Activated CD8-positive, alpha-beta memory T cell treated with anti-CD3 and anti-CD28 coated beads for 4 hours (primary cell): ENCODE results near the gene HNRNPH1.

ENCODE experiments used
- DNase-seq, 2 donors: peaks; one replicate each; pipeline ENCODE4 v3.0.0-alpha.2; 2020; ENCODE audit warnings: low read depth in 2 of 2

HNRNPH1 gene

DNA sequence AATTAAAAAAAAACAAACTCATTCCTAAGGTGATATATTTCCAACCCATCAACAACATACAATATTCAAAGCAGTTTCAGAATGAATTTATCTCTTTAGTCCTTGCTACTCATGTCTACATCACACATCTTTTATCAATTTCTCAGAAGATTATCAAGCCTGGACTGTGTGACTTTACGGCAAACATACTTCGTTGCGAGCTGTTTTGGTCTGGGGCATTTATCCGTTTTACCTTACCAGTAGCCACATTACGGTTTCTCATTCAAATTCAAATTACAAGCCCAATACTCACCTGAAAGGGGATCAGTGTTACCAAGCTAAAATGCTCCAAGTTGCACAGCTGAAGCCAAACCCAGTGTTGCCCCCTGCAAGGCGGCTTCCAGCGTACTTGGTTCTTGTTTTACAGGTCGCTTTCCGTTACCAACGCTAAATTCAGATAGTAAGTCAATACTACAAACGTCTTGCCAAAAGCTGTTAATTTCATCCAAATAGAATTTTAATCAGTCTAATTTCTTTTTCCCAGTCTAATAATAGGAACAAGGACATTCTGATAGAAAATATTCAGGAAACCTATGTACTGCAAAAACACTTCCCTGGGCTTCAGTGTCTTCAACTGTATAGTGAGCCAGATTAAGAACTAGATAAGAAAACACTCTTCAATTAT is 1.8 kb downstream of the HNRNPH1 start:
- DNase-seq, result no peak

DNA sequence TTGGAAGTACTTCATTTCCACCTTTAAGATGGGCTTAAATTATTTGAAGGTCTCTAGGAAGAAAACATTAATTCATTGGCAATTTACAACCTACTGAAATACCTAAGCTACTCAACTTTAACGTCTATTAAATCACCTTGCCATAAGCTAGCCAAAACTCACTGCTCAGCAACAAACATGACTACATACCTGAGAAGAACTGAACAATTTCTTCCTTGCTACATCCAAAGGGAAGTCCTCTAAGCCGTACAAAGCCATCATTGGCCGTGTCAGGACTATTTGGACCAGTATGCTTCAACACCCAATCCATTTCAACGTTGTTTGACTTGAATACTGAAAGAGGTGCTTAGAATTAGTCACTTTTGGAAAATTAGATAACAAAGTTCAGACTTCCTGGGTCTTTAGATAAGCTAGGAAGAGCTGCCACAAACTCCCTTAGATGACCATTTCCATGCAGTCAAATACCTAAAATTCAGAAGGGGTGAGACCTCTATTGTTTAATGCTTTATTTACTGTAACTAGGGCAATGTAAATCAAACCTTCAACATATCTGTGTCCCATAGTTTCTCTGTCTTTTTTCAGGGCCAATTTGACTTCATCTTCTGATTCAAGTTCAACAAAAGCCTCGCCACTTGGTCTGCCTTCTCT is 2.6 kb downstream of the HNRNPH1 start:
- no peak for DNase-seq

DNA sequence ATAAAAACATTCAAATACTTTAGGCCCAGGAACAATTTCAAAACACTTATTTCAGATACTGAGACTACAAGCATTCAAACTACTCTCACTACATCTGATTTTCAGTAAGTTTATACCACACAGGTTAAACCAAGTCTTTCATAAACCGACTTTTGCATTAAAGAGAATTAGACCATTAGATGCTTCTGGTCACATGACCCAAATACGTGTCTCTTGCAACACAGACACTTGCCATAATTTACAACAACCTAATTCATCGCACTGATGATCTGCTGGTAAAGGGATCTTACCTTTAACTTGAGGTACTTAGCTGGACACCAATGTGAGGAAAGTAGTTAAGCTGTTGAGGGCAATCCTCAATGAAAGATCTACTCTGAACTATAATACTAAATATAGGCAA is 3.2 kb downstream of the HNRNPH1 start:
- DNase-seq, result no peak

DNA sequence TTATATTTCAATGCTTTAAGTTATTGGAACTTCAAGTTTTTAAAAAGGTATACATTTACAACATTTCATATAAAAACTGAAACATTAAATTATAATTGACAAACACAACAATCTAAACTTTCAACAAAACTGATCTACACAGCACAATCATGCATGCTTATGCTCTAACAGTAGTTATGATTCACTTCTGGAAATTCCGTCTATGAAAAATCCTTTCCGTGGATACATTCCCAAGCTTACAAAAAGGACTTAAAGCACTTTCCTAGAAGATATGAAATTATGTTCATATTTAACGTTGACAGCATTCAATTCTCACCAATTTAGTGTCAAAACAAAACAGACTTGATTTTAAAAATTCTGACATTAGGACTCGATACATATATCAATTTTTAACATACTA is 3.7 kb downstream of the HNRNPH1 start:
- DNase-seq, result no peak

DNA sequence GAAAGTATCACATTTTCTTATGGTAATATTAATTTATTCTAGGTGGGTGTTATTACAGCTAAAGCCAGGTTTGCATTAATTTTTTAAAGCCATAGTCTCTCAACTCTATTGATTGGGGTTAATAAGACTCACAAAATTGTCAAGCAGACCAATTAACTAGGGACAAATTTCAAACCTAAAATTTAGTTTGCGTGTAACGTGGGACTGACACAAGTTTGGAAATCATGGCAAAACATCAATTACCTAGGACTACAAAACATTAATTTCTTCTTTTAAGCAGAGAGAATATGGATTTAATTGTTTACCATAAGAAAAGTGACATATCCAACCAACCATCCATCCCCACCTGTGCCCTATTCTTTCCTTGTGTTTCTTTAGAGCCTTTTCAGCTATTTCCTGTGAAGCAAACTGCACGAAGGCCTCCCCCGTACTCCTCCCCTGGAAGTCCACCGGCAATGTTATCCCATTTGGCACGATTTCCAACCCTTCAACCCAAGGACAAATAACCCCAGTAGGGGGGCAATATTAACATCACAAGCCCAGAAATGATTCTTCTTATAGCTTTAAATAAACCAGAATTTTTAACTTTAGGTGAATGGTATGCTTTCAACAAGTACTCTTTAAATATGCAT is 4.4 kb downstream of the HNRNPH1 start:
- DNase-seq, result no peak

DNA sequence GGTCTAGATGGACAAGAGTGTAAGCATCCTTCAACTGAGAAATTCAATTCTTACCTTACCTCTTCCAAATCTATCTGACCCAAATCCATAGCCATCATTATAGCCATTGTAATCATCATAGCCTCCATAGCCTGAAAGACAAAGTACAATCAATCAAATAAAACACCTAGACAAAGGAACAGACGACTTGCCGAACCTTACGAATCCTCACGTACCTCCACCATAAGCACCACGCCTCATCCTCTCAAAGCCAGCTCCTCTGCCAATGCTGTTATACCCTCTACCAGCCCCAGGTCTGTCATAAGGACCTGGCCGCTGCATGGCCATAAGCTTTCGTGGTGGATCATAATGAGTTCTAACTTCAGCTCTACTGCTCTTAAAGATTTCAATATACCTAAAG is 5.5 kb downstream of the HNRNPH1 start:
- DNase-seq, result no peak

DNA sequence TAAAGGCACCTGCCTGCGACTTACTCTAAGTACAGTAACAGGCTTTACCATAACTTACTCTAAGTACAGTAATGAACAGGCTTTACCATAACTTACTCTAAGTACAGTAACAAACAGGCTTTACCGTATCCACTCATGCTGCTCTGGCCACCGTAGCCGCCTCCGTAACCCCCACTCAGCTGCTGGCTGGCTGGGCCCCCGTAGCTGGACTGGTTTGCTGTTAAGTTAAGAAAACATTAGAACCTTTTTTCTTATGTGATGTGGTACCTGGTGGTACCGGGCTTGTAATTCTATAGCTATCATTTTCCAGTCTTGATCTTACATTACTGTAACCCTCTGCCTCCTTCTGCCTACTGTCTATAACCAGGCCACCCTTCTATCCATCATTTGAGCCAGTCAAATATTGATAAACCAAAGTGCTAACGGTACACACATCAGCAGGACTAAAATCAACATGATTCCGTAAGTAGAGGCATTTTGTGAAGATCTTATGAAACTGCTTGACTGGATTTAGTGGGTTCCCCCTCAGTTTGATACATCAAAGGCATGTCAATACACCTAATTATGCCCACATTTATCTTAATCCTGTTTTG is 7.4 kb downstream of the HNRNPH1 start:
- no peak for DNase-seq

DNA sequence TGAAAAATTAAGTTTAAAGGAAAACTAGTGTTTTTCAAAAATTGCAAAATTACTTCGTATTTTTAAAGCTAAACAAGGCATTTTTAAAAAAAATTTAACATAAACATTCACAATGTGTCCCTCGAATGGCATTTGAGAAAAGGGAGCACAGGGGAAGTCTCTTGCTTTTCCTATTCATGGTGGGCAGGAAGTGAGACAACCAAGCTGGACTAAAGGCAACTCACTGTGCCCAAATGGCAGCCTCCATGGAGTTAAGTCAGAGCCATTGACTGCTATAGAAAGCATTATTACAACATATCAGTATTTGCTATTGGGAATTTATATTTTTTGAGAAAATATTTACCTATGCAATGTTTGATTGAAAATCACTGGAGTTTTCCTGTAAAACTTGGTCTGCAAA is 8.3 kb downstream of the HNRNPH1 start:
- DNase-seq, result no peak

DNA sequence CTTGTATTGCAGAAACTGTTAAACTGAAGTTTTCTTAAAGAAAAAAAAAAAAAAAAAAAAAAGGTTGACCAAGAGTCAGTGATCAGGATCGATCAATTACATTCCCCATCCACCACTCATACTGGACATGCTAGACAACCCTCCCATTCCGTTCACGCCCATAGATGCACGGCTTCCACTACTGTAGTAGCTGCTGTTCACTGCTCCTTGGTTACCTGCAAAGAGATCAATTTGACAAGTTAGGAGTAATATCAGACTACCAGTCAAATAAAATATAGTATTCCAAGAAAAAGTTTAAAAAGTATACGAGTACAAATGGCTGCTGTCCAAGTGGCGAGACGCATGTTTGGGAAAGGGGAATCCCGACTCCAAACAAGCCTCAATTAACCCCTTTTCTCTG is 8.7 kb downstream of the HNRNPH1 start:
- no peak for DNase-seq

DNA sequence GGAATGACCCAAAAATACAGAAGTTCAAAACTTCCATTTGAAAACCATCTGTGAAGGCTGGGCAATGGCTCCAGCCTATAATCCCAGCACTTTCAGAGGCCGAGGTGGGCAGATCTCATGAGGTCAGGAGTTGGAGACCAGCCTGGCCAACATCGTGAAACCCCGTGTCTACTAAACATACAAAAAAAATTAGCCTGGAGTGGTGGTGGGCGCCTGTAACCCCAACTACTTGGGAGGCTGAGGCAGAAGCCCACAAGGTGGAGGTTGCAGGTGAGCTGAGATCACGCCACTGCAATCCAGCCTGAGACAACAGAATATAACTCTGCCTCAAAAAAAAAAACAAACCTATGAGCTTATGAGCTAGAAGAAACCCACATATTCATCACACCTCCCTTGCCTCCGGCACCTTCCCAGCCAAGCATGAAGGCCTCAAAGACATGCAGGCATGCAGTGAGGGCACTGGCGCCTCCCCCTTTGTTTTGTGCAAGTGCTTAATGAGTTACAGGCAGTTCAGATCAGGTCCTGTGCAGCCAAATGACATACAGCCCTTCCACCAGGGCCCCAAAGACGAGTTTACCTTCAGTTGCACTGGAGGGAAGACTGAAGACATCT is 9.9 kb downstream of the HNRNPH1 start:
- no peak for DNase-seq

DNA sequence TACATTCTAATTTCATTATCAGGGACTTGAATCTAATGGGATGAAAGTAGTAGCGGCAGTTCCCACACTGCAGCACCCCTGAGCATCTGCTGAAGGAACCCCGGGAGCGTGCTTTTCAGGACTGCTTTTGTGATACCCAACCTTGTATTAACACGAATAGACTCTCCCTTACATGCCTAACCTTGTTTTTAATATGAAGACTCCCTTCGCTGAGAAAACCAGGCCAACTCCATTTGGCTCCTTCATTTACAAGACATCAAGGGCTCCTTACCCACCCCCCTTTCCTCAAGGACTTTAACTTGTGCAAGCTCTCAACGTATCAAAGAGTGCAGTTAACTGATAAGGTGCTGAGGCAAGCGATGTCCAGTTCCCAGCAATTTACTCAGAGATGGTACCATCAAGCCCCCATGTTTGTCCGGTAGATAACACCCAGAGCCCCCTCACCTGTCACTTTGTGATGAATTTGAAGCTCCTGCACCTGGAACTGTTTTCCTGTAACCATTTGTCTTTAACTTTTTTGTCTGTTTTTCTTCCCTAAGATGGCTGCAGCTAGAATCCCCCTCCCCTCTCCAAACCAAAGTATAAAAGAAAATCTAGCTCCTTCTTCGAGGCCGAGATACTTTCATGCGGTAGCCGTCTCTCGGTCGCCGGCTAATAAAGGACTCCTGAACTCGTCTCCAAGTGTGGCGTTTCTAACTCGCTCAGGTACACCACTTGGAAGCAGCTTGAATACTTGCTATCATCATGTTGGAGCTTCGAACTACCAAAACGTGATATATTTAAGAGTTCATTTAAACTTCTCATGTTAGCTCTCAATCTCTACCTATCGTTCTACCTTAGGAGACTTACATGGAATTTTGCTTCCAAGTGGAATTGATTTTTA is 10.7 kb downstream of the HNRNPH1 start:
- DNase-seq, result no peak

DNA sequence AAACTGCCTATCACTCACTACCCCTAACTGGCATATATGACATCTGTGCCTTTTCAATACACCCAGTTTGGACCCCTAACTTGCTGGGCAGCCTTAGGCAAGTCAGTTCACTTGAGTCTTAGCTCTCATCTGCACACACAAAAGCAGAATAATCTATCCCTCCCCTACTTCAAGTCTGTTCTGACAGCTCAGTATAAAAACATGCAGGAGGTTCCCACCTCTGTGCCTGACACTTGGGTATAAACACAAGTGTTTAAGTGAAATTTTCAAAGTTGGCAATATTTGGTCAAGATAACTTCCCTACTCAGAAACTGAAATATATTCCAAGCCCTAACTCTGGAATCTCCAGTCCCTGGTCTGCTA is 12.6 kb downstream of the HNRNPH1 start:
- DNase-seq, result no peak

DNA sequence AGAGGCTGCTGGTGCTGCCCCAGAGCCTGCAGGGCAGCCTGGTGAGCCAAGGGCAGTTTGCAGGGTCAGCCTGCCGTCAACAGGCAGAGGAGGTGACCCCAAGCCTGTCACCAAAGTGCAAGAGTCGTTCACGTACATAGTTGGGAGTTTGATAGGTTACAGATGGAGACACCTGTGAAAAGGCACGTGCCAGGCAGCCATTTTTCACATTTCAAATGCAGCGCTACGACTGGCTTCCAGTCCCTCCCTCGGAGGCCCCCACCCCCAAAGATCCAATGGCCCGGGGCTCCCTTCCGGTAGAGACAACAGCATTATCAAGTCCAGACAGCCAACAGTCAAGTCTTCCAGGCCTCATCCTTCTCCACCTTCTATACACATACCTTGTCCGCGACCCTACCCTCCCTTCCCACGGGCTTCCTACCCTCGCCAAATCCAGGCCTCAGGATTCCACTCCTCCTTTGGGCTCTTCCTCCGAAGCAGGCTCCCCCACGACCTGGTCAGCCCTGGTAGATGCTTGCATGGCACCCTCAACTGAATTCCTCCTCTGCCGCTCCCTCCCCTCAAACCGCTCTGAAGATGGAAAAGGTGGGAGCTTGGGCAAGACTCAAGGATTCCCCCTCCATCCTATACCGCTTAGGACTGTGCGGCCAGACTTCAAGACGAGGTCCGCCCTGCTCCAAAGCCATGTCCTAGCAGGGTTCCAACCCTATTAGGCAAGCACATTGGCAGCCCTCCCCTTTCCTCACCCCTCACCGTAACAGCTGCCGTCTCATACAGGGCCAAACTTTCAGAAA is 13.2 kb downstream of the HNRNPH1 start:
- no peak for DNase-seq

DNA sequence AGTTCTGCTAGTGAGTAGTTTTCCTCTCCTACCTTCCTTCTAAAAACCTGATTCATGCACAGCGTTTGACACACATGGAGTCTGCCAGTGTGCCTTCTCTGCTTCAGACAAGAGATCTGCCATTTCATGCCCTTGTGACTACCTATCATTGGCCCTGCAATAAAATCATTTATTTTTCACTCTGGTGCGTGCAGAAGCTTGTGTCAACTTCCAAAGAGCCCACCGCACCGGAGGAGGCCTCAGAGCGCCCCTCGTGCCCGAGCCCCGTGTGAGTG is 13.7 kb downstream of the HNRNPH1 start:
- no peak for DNase-seq

DNA sequence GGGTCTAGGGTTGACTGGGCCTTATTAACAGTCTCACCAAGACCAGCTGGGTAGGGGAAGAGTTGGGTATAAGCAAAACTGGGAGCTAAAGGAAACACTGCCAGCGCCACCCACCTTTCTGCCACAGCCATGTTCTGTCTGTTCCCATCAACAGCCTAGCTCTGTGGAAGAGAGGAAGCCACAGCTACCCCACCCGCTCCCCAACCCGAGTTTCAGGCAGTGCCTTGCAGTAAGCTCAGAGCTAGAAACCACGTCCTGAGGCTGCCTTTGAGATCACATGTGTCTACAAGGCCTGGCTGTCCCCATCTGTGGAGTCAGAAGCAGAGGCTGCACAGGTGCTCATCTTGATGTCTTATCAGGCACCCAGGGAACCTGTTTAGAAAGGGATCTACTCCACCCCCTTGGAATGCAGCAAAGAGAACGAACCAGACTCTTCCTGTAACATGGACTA is 15.3 kb downstream of the HNRNPH1 start:
- DNase-seq, result no peak

DNA sequence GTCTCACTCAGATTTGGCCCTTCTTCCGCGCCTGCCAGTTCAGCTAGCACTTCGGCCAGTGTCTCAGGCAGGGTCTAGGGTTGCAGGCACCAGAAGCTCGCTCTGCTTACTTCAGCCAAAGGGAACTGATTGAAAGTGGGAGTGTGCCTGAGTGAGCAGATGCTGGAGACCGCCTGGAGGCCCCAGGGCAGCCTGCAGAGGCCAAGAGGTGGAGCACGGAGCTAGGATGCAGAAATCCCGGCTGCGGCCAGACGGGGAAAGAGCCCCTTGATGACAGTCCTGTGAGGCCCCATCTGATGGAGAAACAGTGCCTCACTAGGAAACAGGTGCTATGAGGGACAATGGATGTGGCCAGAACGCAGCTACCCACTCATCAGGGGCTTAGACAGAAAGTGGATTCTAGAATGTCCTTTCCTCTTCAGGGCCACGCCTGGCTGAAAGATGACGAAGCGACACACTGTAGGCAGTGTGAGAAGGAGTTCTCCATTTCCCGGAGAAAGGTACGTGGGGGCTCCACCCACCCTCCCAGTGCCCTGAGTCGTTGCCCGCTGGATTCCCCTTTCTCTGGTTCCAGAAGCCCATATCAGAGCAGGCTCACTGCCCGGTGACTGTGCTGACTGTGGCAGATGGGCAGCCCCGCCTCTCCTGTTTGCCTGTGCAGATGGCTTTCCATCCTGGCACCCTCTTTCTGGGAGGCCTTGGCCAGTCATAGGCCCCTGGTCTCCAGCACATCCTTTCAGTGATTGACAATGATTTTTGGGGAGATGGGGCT is 16.1 kb downstream of the HNRNPH1 start:
- no peak for DNase-seq

DNA sequence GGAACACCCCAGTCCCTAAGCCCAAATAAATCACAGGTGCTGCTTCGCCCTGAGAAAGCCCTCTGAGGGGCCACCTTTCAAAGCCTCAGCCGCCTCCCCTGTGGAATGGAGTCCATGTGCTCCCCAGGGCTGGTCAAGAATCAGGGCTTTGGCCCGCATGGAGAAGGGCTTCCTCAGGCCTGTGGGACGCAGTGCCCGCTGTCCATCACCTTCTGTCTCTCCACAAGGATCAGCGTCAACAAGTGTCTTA is 16.6 kb downstream of the HNRNPH1 start:
- no peak for DNase-seq

DNA sequence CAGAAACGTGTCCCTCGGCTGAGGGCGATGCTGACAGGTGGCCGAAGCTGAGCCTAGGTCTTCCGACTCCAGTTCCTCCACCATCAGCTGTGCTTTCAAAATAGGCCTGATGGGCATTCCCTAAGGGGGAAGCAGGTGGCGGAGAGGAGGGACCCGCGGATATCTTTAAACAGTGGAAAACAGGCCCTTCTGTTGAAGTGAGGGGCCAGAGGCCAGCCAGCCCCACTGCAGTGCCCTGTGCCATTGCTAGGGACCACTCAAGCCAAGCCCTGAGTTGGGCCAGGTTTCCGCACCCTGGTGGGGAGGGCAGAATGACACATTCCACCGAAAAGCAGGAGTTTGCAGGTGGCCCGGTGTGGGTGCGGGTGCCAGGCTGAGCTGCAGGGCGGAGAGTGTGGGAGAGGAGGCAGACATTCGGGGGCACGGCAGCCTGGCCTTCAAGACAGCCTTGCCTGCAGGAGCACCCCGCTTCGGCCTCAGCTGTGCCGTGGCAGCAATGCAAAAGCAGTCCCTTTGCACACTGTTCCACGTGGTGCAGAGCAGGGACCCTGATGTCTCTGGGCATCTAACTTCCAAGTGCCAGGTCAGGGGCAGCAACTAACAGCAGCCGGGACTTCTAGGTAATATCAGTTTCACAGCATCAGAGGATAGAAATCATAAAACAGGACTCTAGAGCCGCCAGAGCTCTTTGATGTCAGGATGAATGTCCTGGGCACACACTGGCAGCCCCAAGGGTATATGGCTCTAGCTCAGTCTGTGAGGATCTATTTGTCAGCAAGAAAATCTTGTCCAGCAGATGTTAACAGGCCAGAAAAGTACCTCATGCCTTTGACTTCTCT is 17.2 kb downstream of the HNRNPH1 start:
- DNase-seq, result no peak

DNA sequence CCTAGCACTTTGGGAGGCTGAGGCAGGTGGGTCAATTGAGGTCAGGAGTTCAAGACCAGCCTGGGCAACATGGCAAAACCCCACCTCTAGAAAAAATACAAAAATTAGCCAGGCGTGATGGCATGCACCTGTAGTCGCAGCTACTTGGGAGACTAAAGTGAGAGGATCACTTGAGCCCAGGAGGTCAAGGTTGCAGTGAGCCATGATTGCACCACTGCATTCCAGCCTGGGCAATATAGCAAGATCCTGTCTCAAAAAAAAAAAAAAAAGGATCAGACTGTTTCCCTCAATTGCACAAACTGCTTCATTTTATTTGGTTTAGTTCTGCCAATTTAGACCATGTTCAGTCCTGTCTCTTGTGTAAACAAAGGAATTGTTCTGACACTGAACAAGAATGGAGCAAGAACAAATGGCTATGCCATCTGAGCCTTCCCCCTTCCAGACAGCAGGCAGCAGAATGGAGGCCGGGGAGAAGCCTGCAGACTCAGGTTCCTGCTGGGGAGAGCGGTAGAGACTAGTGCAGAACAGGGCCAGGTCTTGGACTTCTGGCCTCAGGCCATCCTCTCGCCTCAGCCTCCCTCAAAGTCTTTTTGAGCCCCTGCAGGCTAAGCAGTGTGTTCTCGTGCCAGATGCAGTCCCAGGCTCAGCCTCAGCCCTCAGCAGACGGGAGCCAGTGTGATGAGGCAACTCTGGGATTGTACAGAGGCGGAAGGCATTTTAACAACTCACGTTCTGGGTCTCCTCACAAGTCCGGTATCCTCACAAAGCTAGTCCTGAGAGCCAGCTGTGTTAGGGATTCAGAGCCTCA is 18.2 kb downstream of the HNRNPH1 start:
- no peak for DNase-seq
